ENCODE data around the gene TREML2.
"Not testable (repeated sequence)": the region's sequence is repeated elsewhere in the genome, so short reads cannot be mapped to it uniquely, and the experiment has no call there.

Gene TREML2

DNA sequence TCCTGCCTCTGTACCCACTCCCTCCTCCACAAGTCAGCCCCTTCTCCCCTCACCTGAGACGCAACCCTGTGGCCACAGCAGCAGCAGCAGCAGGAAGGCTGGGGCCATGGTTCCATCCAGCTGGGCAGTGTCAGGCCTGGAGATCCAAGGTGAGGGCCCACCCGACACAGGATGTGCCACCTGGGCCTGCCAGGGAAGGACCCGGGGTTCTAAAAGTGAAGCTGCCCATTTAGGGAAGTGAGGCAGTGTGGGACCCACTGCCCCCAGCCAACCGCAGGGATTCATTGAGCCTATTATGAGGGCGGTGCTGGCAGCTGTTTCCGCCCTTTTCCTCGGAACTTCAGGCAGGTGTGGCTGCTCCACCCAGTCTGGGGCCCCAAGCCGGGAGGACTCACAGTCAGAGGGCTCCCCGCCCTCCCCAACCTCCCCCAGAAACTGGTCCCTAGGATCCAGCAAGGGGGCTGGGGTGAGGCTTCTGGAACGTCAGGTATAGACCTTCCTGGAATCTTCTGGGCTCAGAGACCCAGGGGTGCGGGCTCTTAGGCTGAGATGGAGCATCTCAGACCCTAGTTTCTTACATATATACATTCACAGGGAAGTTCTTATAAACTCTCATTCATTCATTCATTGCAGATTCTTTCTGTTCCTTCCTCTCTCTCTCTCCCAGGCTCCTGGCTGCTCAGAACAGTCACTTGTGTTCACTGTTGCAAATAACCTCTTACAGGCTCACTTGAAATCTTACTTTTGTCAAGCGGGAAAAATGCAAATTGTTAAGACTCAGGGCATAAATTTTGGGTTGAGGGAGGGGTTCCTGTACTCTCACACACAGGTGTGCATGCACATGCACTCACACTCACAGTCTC is at the start of gene TREML2:
TSS of gene TREML2 (minus strand) at position 249 of the 863 bp plus-strand sequence. CDS start at position 108, 141 bp downstream.
- TF ChIP-seq, protein P1, sequence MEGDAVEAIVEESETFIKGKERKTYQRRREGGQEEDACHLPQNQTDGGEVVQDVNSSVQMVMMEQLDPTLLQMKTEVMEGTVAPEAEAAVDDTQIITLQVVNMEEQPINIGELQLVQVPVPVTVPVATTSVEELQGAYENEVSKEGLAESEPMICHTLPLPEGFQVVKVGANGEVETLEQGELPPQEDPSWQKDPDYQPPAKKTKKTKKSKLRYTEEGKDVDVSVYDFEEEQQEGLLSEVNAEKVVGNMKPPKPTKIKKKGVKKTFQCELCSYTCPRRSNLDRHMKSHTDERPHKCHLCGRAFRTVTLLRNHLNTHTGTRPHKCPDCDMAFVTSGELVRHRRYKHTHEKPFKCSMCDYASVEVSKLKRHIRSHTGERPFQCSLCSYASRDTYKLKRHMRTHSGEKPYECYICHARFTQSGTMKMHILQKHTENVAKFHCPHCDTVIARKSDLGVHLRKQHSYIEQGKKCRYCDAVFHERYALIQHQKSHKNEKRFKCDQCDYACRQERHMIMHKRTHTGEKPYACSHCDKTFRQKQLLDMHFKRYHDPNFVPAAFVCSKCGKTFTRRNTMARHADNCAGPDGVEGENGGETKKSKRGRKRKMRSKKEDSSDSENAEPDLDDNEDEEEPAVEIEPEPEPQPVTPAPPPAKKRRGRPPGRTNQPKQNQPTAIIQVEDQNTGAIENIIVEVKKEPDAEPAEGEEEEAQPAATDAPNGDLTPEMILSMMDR (IDR thresholded peaks at IDR 0.05; ENCODE audit: control insufficient read depth, extremely low read depth, insufficient read depth): no peak
- no peak for DNase-seq (ENCODE audit: low read depth)
- H3K4me3 ChIP-seq (ENCODE audit: low read depth, low read length): no peak within 1 kb of the TSS

- no peak for DNase-seq (ENCODE audit: low read depth)
- H3K4me3 ChIP-seq (ENCODE audit: low read depth, low read length): no peak overlapping the region
- TF ChIP-seq, protein P1 (IDR thresholded peaks at IDR 0.05; ENCODE audit: control insufficient read depth, extremely low read depth, insufficient read depth): no peak
Observed at GRCh38 chr6:41247882-41248705, 47.1 kb upstream of the TREML2 start.

DNA sequence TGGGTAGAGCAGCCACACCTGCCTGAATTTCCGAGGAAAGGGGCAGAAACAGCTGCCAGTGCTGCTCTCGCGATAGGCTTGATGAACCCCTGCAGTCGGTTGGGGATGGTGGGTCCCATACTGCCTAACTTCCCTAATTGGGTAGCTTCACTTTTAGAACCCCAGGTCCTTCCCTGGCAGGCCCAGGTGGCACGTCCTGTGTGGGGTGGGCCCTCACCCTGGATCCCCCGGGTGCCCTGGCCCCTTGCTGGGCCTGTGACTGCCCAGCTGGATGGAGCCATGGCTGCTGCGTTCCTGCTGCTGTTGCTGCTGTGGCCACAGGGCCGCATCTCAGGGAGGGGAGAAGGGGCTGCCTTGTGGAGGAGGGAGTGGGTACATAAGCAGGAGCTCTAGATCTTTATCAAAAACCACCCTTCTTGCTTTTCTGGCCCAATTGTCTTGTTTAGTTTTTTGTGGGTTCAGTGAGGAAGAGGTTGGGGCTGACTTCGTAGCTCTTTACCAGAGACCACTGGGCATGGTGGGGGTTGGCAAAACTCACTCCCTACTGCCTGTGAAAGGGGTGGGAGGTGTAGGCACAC is 46.4 kb upstream of the TREML2 start:
- no peak for DNase-seq (ENCODE audit: low read depth)
- no peak overlapping the region for H3K4me3 ChIP-seq (ENCODE audit: low read depth, low read length)
- TF ChIP-seq, protein P1 (IDR thresholded peaks at IDR 0.05; ENCODE audit: control insufficient read depth, extremely low read depth, insufficient read depth): no peak

- H3K4me3 ChIP-seq (ENCODE audit: low read depth, low read length); DNase-seq (ENCODE audit: low read depth): not testable (repeated sequence)
Observed at GRCh38 chr6:41246529-41246928, 45.6 kb upstream of the TREML2 start.

GRCh38 chr6:41239467-41240159 is 38.7 kb upstream of the TREML2 start:
- no peak overlapping the region for H3K4me3 ChIP-seq (ENCODE audit: low read depth, low read length)
- no peak for DNase-seq (ENCODE audit: low read depth)

DNA sequence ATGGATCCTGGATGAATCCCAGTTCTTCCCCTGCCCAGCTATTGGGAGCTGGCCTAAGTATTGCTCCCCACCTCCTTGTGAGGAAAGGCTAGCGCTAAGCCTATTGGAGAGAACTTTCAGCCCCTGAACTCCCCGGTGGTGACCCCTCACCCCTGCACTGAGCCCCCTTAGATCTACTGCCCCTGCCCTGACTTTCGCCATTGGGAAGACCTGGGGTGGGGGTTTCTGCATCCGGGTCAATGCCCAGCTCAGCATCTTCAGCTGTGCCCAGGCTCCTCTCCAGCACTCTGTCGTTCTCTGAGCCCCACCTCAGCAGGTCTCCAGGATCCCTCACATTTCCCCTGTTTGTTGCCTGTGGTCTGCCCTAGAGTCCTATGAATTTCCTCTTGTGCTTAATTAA is 36.2 kb upstream of the TREML2 start:
- TF ChIP-seq, protein P1 (IDR thresholded peaks at IDR 0.05; ENCODE audit: control insufficient read depth, extremely low read depth, insufficient read depth): no peak
- no peak for DNase-seq (ENCODE audit: low read depth)
- no peak overlapping the region for H3K4me3 ChIP-seq (ENCODE audit: low read depth, low read length)

More at GRCh38 chr6:41239467-41240159, 38.7 kb upstream of the TREML2 start:
- TF ChIP-seq, protein P1 (IDR thresholded peaks at IDR 0.05; ENCODE audit: control insufficient read depth, extremely low read depth, insufficient read depth): no peak
